Activated CD4-positive, alpha-beta T cell treated with anti-CD3 and anti-CD28 coated beads, Interleukin-2, amount 10 ng/mL, durations not matched to agents 24 days and 14 days (primary cell): Measurements from ENCODE around the gene SGCB. TPM values are rescaled to one million over a fixed set of nuclear protein-coding genes. Genes with fewer than 3 reads are reported as not detected.
"Not testable (repeated sequence)": the region's sequence is repeated elsewhere in the genome, so short reads cannot be mapped to it uniquely, and the experiment has no call there.

Experiments
- DNase-seq: peaks from one replicate; pipeline ENCODE4 v3.0.0; 2022
- H3K27ac Mint-ChIP-seq: one replicate; pipeline ENCODE4 v1.8.0; 2022; ENCODE audit warnings: mild to moderate bottlenecking, mixed read lengths
- H3K27me3 Mint-ChIP-seq: one replicate; pipeline ENCODE4 v1.8.0; 2022; ENCODE audit warnings: mixed read lengths
- H3K36me3 Mint-ChIP-seq: one replicate; pipeline ENCODE4 v1.8.0; 2022; ENCODE audit warnings: low read depth, mild to moderate bottlenecking, mixed read lengths
- H3K4me1 Mint-ChIP-seq: one replicate; pipeline ENCODE4 v1.8.0; 2021; ENCODE audit warnings: mixed read lengths
- H3K4me3 Mint-ChIP-seq: one replicate; pipeline ENCODE4 v1.8.0; 2022; ENCODE audit warnings: mild to moderate bottlenecking, moderate library complexity, mixed read lengths
- H3K9me3 Mint-ChIP-seq: one replicate; pipeline ENCODE4 v1.8.0; 2021; ENCODE audit warnings: mixed read lengths
- intact Hi-C: fragments of 100-400 bp; cut with micrococcal nuclease; formaldehyde crosslinking; loops from one replicate; pipeline ENCODE4 v1.15.1; 2023
- total RNA-seq: library from RNA; stranded (reverse); gene quantifications from 2 replicates; pipeline ENCODE4 v1.2.3, GENCODE V29; 2022

Gene SGCB, protein sequence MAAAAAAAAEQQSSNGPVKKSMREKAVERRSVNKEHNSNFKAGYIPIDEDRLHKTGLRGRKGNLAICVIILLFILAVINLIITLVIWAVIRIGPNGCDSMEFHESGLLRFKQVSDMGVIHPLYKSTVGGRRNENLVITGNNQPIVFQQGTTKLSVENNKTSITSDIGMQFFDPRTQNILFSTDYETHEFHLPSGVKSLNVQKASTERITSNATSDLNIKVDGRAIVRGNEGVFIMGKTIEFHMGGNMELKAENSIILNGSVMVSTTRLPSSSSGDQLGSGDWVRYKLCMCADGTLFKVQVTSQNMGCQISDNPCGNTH
- total RNA-seq = 12.2 and 14.6 TPM in 2 replicates

GRCh38 chr4:52038103-52038912, at the start of gene SGCB:
Gene SGCB, minus strand, starts transcription at chr4:52038299. Its CDS starts 40 bp downstream, at chr4:52038259.
- Mint-ChIP-seq H3K4me3 (peak within 1 kb of the TSS; percentile 85), H3K9me3 (no peaks in the 10 kb centered on the region), H3K27ac (peak within 1 kb of the TSS; percentile 68), H3K27me3 (peaks cover 32% of the 10 kb centered on the region), H3K4me1 (peaks cover 23% of the 10 kb centered on the region), H3K36me3 (no peaks in the 10 kb centered on the region)
- intact Hi-C loops = loop anchor here (2.0 kb wide), 1 partner anchor 196 kb away; the partner anchor contains the start of gene DCUN1D4
- peak; percentile 93 for DNase-seq

GRCh38 chr4:52086425-52086824, 48.3 kb upstream of the SGCB start:
- H3K27me3 Mint-ChIP-seq, H3K4me3 Mint-ChIP-seq, DNase-seq, intact Hi-C loops, H3K36me3 Mint-ChIP-seq, H3K4me1 Mint-ChIP-seq, H3K27ac Mint-ChIP-seq: not testable (repeated sequence)
- peaks cover 11% of the 10 kb centered on the region for H3K9me3 Mint-ChIP-seq

DNA sequence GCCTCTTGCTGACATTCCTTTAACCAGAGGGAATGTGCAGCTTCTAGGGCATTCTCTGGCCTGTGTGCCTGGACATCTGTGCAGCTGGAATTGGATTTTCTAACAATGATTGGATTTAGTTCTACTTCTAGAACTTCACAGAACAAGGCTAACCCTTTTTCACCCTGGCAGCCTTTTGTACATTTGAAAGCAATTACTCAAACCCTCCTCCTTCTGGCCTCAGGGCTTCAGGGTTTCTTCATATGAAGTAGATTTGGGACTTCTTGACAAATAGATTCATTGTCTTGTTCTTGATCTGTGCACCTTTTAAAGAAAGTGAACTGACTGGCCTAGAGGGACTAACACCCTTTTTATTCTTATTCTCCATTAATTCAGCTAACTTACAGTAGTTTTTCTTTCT, 43.1 kb upstream of the SGCB start:
- no peak for DNase-seq
- Mint-ChIP-seq H3K27ac (no peak overlapping the region), H3K36me3 (no peaks in the 10 kb centered on the region), H3K4me3 (no peak overlapping the region), H3K9me3 (no peaks in the 10 kb centered on the region), H3K27me3 (peaks cover 9% of the 10 kb centered on the region), H3K4me1 (no peaks in the 10 kb centered on the region)
- intact Hi-C loops = no loop called here

DNA sequence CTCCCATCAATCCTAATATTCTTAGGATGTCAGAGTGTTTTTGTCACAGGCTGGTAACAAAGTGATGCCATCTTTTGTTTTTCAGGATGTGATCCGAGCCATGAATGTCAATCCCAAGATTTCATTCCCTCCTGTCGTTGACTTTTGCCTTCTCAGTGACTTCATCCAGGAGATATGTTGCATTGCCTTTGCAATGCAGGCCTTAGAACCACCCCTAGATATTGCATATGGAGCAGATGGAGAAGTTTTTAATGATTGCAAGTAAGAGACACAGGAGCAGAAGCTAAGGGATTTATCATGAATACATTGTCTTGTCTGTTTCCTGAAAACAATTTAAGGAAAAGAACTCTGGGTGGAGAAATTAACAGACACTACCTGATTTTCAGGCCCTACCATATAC, 41.6 kb upstream of the SGCB start:
- H3K4me1 Mint-ChIP-seq = no peaks in the 10 kb centered on the region
- intact Hi-C loops = no loop called here
- H3K9me3 Mint-ChIP-seq = no peaks in the 10 kb centered on the region
- DNase-seq = no peak
- no peak overlapping the region for H3K4me3 Mint-ChIP-seq
- peaks cover 17% of the 10 kb centered on the region for H3K27me3 Mint-ChIP-seq
- no peaks in the 10 kb centered on the region for H3K36me3 Mint-ChIP-seq
- H3K27ac Mint-ChIP-seq = no peak overlapping the region

DNA sequence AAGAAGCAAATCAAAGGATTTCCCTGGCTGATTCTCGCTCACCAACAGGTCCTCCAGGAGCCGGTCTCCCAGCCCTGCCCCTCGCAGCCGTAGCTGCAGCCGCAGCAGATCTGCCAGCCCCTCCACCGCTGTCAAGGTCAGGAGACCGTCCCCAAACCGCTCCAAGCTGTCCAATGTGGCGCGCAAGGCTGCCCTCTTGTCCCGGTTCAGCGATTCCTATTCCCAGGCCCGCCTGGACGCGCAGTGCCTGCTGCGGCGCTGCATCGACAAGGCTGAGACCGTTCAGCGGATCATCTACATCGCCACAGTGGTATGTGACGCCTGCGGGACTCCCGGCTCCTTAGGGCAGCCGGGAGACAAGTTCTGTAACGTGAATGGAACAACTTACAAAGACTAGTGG, 38.6 kb upstream of the SGCB start:
- H3K36me3 Mint-ChIP-seq = no peaks in the 10 kb centered on the region
- H3K27ac Mint-ChIP-seq = no peak overlapping the region
- peaks cover 22% of the 10 kb centered on the region for H3K27me3 Mint-ChIP-seq
- no peaks in the 10 kb centered on the region for H3K9me3 Mint-ChIP-seq
- no peak overlapping the region for H3K4me3 Mint-ChIP-seq
- no peak for DNase-seq
- intact Hi-C loops = no loop called here
- no peaks in the 10 kb centered on the region for H3K4me1 Mint-ChIP-seq

DNA sequence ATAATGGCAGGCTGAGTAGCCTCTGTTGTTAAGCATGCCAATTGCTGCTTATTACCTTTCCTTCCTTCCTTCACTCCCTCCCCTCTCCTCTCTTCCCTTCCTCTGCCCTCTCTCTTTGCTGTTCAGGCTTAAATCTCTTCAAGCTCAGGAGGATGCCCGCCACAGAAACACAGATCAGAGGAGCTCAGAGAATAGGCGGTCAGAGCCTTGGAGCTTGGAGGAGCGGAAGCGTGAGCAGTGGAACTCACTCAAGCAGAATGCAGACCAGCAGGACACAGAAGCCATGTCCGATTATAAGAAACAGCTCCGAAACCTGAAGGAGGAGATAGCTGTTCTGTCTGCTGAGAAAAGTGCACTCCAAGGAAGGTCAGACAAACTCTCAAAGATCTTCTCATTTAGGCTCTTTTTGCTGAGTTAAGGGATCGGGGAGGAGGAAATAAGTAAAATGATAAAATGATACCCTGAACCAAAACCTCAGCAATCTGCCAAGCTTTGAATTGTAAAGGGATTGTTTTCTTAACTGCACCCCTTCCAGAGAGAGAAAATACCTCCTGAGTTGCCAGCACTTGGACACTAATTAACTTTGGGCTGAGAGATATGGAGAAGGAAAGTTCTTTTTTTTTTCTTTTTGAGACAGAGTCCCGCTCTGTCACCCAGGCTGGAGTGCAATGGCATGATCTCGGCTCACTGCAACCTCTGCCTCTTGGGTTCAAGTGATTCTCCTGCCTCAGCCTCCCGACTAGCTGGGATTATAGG, 33.9 kb upstream of the SGCB start:
- intact Hi-C loops = no loop called here
- no peak overlapping the region for H3K4me3 Mint-ChIP-seq
- H3K4me1 Mint-ChIP-seq = no peaks in the 10 kb centered on the region
- H3K36me3 Mint-ChIP-seq = no peaks in the 10 kb centered on the region
- DNase-seq = no peak
- peaks cover 17% of the 10 kb centered on the region for H3K27me3 Mint-ChIP-seq
- no peak overlapping the region for H3K27ac Mint-ChIP-seq
- H3K9me3 Mint-ChIP-seq = no peaks in the 10 kb centered on the region

DNA sequence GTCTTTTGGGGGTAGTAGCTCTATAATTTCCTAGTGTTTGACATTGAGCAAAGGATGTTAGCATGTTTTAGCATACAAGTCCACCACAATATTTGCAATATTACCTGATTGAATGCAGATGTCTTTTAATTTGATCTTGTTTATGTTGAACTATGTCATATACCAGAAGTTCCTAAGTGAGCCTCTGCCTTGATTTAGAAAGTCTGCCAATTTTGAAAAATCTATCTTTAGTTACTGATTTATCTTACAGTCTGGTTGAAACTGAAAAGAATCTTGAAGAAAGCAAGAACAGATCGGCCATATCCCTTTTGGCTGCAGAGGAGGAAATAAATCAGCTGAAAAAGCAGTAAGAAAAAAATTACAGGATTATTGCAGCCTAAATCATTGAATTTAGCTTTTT, 31.5 kb upstream of the SGCB start:
- Mint-ChIP-seq H3K4me1 (no peaks in the 10 kb centered on the region), H3K4me3 (no peak overlapping the region), H3K9me3 (no peaks in the 10 kb centered on the region), H3K27ac (no peak overlapping the region), H3K27me3 (peaks cover 4% of the 10 kb centered on the region), H3K36me3 (no peaks in the 10 kb centered on the region)
- intact Hi-C loops = no loop called here
- no peak for DNase-seq

DNA sequence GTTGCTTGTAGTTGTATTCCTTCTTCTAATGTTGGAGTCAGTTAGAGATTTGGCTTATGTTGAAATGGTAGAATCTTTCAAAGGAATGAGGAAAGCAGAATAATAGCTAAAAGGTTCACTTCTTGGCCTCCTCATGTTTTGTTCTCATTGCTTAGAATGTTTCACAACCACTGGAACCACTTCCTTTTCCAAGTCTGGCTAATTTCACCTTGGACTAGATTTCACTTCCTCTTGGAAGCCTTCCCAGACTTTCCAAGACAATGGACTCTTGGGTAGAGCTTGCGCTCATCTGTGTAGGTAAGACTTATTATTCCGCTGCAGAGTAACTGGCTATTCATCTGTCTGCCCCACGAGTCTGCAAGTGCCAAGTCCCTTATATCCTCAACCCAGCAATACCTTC, 21.3 kb upstream of the SGCB start:
- Mint-ChIP-seq H3K4me1 (no peaks in the 10 kb centered on the region), H3K4me3 (no peak overlapping the region), H3K9me3 (no peaks in the 10 kb centered on the region), H3K27ac (no peak overlapping the region), H3K27me3 (peaks cover 26% of the 10 kb centered on the region), H3K36me3 (no peaks in the 10 kb centered on the region)
- intact Hi-C loops = no loop called here
- no peak for DNase-seq

GRCh38 chr4:52058275-52058674, 20.2 kb upstream of the SGCB start:
- H3K27me3 Mint-ChIP-seq = peaks cover 37% of the 10 kb centered on the region
- H3K36me3 Mint-ChIP-seq = no peaks in the 10 kb centered on the region
- no peak overlapping the region for H3K27ac Mint-ChIP-seq
- no peak overlapping the region for H3K4me3 Mint-ChIP-seq
- H3K4me1 Mint-ChIP-seq = no peaks in the 10 kb centered on the region
- intact Hi-C loops = no loop called here
- H3K9me3 Mint-ChIP-seq = no peaks in the 10 kb centered on the region
- no peak for DNase-seq

DNA sequence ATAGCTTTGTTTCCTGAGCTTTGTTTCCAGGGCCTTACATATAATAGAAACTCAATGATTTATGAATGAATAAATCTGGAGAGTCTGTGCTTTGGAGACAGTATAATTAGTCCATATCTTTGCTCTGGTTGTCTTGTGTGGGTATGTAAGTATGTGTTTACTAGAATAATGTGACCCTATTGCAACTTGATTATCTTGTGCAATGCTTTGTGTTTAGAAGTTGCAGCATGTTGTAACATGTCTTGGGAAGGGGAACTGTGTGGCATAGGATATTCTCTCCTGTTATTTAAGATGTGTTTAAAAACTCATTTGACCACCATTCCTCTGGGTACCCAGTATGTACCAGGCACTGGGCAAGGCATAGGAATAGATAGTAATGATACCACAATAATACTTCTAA, 19.1 kb upstream of the SGCB start:
- DNase-seq = no peak
- Mint-ChIP-seq H3K27ac (no peak overlapping the region), H3K4me1 (peaks cover 4% of the 10 kb centered on the region), H3K4me3 (no peak overlapping the region), H3K27me3 (peaks cover 44% of the 10 kb centered on the region), H3K9me3 (no peaks in the 10 kb centered on the region), H3K36me3 (no peaks in the 10 kb centered on the region)
- intact Hi-C loops = no loop called here

- no peaks in the 10 kb centered on the region for H3K9me3 Mint-ChIP-seq
- no peak overlapping the region for H3K4me3 Mint-ChIP-seq
- DNase-seq = no peak
- no peaks in the 10 kb centered on the region for H3K36me3 Mint-ChIP-seq
- intact Hi-C loops = no loop called here
- H3K27me3 Mint-ChIP-seq = peaks cover 56% of the 10 kb centered on the region
- no peak overlapping the region for H3K27ac Mint-ChIP-seq
- peaks cover 6% of the 10 kb centered on the region for H3K4me1 Mint-ChIP-seq
Observed at GRCh38 chr4:52054254-52054653, 16.2 kb upstream of the SGCB start.

DNA sequence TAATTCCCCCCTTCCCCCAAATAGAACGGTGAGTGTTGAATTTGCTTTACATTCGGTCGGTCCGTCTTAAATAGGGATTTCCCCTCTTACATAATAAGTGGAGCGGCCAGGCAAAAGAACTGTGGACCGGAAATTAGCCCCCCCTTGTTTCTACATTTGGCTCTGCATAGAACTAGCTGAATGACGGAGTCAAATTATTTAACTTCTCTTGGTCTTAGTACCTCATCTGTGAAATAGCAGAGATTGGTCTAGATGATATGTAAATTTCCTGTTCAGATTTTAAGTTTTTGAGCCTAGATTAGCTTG, 14.3 kb upstream of the SGCB start:
- intact Hi-C loops = no loop called here
- Mint-ChIP-seq H3K4me1 (peaks cover 6% of the 10 kb centered on the region), H3K9me3 (no peaks in the 10 kb centered on the region), H3K36me3 (no peaks in the 10 kb centered on the region), H3K27ac (no peak overlapping the region), H3K27me3 (peaks cover 65% of the 10 kb centered on the region), H3K4me3 (peak overlapping the region; percentile 29)
- no peak for DNase-seq

DNA sequence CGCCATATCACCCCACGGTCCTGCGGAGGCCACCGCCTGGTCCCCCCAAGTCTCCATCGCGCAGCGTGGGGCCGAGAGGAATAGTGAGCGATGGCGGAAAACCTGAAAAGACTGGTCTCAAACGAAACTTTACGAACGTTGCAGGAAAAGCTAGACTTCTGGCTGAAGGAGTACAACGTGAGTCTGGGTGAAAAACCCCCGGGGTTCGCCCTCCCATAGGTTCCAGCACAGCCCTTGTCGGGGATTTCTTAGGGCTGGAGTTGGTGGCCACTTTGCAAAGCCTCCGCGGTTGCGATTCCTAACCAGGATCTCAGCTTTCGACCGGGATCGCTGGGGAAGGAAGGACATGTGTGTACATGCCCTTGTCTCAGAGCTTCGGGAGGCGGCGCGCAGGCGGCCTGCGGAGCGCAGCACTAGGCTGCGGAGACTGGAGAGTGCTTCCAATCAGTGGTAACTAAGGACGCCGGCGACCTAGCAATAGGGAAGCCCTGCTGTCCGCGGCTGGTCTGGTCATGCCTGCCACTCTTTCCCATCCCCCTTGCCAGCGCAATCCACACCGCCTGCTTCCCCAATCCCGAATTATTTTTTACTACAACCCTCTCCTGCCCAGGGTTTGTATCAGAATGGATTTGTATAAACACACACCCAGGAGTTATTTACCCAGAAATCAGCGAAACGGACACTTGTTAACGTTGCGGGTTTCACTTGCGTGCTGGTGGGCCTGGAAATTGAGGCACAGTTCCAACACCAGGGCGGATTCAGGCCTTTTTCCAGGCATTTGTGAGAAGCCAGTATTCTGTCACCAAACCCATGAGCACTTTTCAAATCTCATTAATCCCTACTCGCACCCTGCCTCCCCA, 13.7 kb upstream of the SGCB start:
- peaks cover 66% of the 10 kb centered on the region for H3K27me3 Mint-ChIP-seq
- peaks cover 6% of the 10 kb centered on the region for H3K4me1 Mint-ChIP-seq
- H3K9me3 Mint-ChIP-seq = no peaks in the 10 kb centered on the region
- no peaks in the 10 kb centered on the region for H3K36me3 Mint-ChIP-seq
- H3K4me3 Mint-ChIP-seq = peak overlapping the region; percentile 76
- intact Hi-C loops = no loop called here
- H3K27ac Mint-ChIP-seq = no peak overlapping the region
- no peak for DNase-seq
